AG08396 (cell line): Measurements from ENCODE around the gene ORAI1.
"Not testable (repeated sequence)": the region's sequence is repeated elsewhere in the genome, so short reads cannot be mapped to it uniquely, and the experiment has no call there.

Experiments
- DNase-seq: peaks from one replicate; pipeline ENCODE4 v3.0.0; 2012; ENCODE audit warnings: low spot score, mixed read lengths

The ORAI1 gene

GRCh38 chr12:121603581-121603980, 22.7 kb upstream of the ORAI1 start:
- no peak for DNase-seq

- no peak for DNase-seq
Measured at GRCh38 chr12:121608301-121608700, 18.0 kb upstream of the ORAI1 start.

- peak; percentile 55 for DNase-seq
Measured at GRCh38 chr12:121610239-121611149, 15.8 kb upstream of the ORAI1 start.

- DNase-seq: no peak
Measured at GRCh38 chr12:121611306-121611705, 15.0 kb upstream of the ORAI1 start.

GRCh38 chr12:121613462-121613861, 12.9 kb upstream of the ORAI1 start:
- DNase-seq: no peak

- no peak for DNase-seq
Measured at GRCh38 chr12:121614872-121615467, 11.4 kb upstream of the ORAI1 start.

GRCh38 chr12:121618659-121619233, 7.6 kb upstream of the ORAI1 start:
- no peak for DNase-seq

GRCh38 chr12:121620333-121620891, 5.9 kb upstream of the ORAI1 start:
- DNase-seq: no peak

GRCh38 chr12:121626853-121627640, 717 bp downstream of the ORAI1 start:
- DNase-seq: peak; percentile 84

- DNase-seq: no peak
Measured at GRCh38 chr12:121628037-121628436, 1.7 kb downstream of the ORAI1 start.

GRCh38 chr12:121628536-121628935, 2.2 kb downstream of the ORAI1 start:
- no peak for DNase-seq

GRCh38 chr12:121630791-121631355, 4.5 kb downstream of the ORAI1 start:
- DNase-seq: no peak

GRCh38 chr12:121632069-121632970, 6.0 kb downstream of the ORAI1 start:
- DNase-seq: peak; percentile 66

GRCh38 chr12:121633833-121634196, 7.5 kb downstream of the ORAI1 start:
- DNase-seq: not testable (repeated sequence)

GRCh38 chr12:121634836-121635235, 8.5 kb downstream of the ORAI1 start:
- DNase-seq: no peak

- peak; percentile 12 for DNase-seq
Measured at GRCh38 chr12:121637231-121637914, 11.0 kb downstream of the ORAI1 start.

GRCh38 chr12:121638298-121639202, 12.2 kb downstream of the ORAI1 start:
- peak; percentile 8 for DNase-seq

GRCh38 chr12:121641343-121641630, 15.0 kb downstream of the ORAI1 start:
- no peak for DNase-seq

GRCh38 chr12:121648458-121649028, 22.2 kb downstream of the ORAI1 start:
- DNase-seq: no peak
